IPS-18c (cell line): Measurements from ENCODE around the gene CFAP299.
"Not testable (repeated sequence)": the region's sequence is repeated elsewhere in the genome, so short reads cannot be mapped to it uniquely, and the experiment has no call there.

Source experiments
- H3K4me3 ChIP-seq: 2 replicates; pipeline ENCODE4 v1.7.0; 2013; ENCODE audit warnings: low read depth, mild to moderate bottlenecking, low read length, moderate library complexity; ENCODE audit not compliant: insufficient read depth
- H3K9me3 ChIP-seq: one replicate; pipeline ENCODE4 v1.6.1; 2013; ENCODE audit warnings: mild to moderate bottlenecking, low read length, moderate library complexity; ENCODE audit not compliant: control insufficient read depth, insufficient read depth

Gene CFAP299

GRCh38 chr4:80321341-80321740, 14.2 kb upstream of the CFAP299 start:
- Histone ChIP-seq H3K9me3 (no peaks in the 10 kb centered on the region), H3K4me3 (no peak overlapping the region)

GRCh38 chr4:80321776-80322175, 13.8 kb upstream of the CFAP299 start:
- H3K4me3 ChIP-seq: no peak overlapping the region
- H3K9me3 ChIP-seq: no peaks in the 10 kb centered on the region

- H3K4me3 ChIP-seq: no peak overlapping the region
- H3K9me3 ChIP-seq: no peaks in the 10 kb centered on the region
These were observed 12.8 kb upstream of the CFAP299 start for GRCh38 chr4:80322716-80323115.

GRCh38 chr4:80324171-80324570, 11.4 kb upstream of the CFAP299 start:
- H3K9me3 ChIP-seq: no peaks in the 10 kb centered on the region
- H3K4me3 ChIP-seq: no peak overlapping the region

GRCh38 chr4:80331693-80332092, 3.8 kb upstream of the CFAP299 start:
- H3K4me3 ChIP-seq: no peak overlapping the region
- no peaks in the 10 kb centered on the region for H3K9me3 ChIP-seq

GRCh38 chr4:80333121-80333520, 2.4 kb upstream of the CFAP299 start:
- no peaks in the 10 kb centered on the region for H3K9me3 ChIP-seq
- no peak overlapping the region for H3K4me3 ChIP-seq

- no peaks in the 10 kb centered on the region for H3K9me3 ChIP-seq
- no peak overlapping the region for H3K4me3 ChIP-seq
These were observed 962 bp upstream of the CFAP299 start for GRCh38 chr4:80334568-80334967.

GRCh38 chr4:80335226-80335553, 340 bp upstream of the CFAP299 start:
- Histone ChIP-seq H3K4me3 (no peak overlapping the region; the same call in 1 of the 2 replicates), H3K9me3 (no peaks in the 10 kb centered on the region)

- H3K9me3 ChIP-seq: no peaks in the 10 kb centered on the region
- H3K4me3 ChIP-seq: peak overlapping the region; percentile 75; the same call in 1 of the 2 replicates
These were observed 1.1 kb downstream of the CFAP299 start for GRCh38 chr4:80336582-80336981.

GRCh38 chr4:80340036-80340435, 4.5 kb downstream of the CFAP299 start:
- Histone ChIP-seq H3K9me3 (no peaks in the 10 kb centered on the region), H3K4me3 (no peak overlapping the region)

- not testable (repeated sequence) for H3K9me3 ChIP-seq, H3K4me3 ChIP-seq
These were observed 7.2 kb downstream of the CFAP299 start for GRCh38 chr4:80342684-80343083.

- Histone ChIP-seq H3K4me3 (no peak overlapping the region), H3K9me3 (no peaks in the 10 kb centered on the region)
These were observed 8.4 kb downstream of the CFAP299 start for GRCh38 chr4:80343887-80344286.

GRCh38 chr4:80360084-80360483, 24.6 kb downstream of the CFAP299 start:
- Histone ChIP-seq H3K9me3 (no peaks in the 10 kb centered on the region), H3K4me3 (no peak overlapping the region)

- Histone ChIP-seq H3K9me3 (no peaks in the 10 kb centered on the region), H3K4me3 (no peak overlapping the region)
These were observed 25.4 kb downstream of the CFAP299 start for GRCh38 chr4:80360900-80361299.

- H3K9me3 ChIP-seq: no peaks in the 10 kb centered on the region
- no peak overlapping the region for H3K4me3 ChIP-seq
These were observed 25.9 kb downstream of the CFAP299 start for GRCh38 chr4:80361329-80361900.

GRCh38 chr4:80362578-80363181, 27.1 kb downstream of the CFAP299 start:
- no peak overlapping the region for H3K4me3 ChIP-seq
- no peaks in the 10 kb centered on the region for H3K9me3 ChIP-seq

GRCh38 chr4:80365928-80366327, 30.4 kb downstream of the CFAP299 start:
- Histone ChIP-seq H3K9me3 (peaks cover 4% of the 10 kb centered on the region), H3K4me3 (no peak overlapping the region)

GRCh38 chr4:80367737-80368136, 32.2 kb downstream of the CFAP299 start:
- H3K9me3 ChIP-seq: peaks cover 8% of the 10 kb centered on the region
- no peak overlapping the region for H3K4me3 ChIP-seq

GRCh38 chr4:80370635-80371034, 35.1 kb downstream of the CFAP299 start:
- peaks cover 8% of the 10 kb centered on the region for H3K9me3 ChIP-seq
- no peak overlapping the region for H3K4me3 ChIP-seq
